HepG2 (cell line): Measurements from ENCODE around the gene DUSP15. TPM values are rescaled to one million over a fixed set of nuclear protein-coding genes. Genes with fewer than 3 reads are reported as not detected.

Experiments used
- CSRNP1 ChIP-seq: sonication (generic); formaldehyde crosslinking; IDR thresholded peaks from 2 replicates; pipeline ENCODE4 v1.8.1; 2023; ENCODE audit warnings: mild to moderate bottlenecking, missing genetic modification reagents
- GZF1 ChIP-seq: sonication (generic); formaldehyde crosslinking; IDR thresholded peaks from 2 replicates; pipeline ENCODE4 v1.5.1; 2020; ENCODE audit warnings: mild to moderate bottlenecking, missing genetic modification reagents
- TEF ChIP-seq: sonication (generic); formaldehyde crosslinking; IDR thresholded peaks from 2 replicates; pipeline ENCODE4 v1.5.0; 2020; ENCODE audit warnings: missing genetic modification reagents
- ZBTB43 ChIP-seq: sonication (generic); formaldehyde crosslinking; conservative IDR thresholded peaks from 2 replicates; pipeline ENCODE4 v1.4.0; 2020; ENCODE audit warnings: missing genetic modification reagents
- ZEB1 ChIP-seq: IDR thresholded peaks from 2 replicates; pipeline ENCODE4 v1.6.1; 2012; ENCODE audit warnings: mild to moderate bottlenecking, low read depth, inconsistent platforms; ENCODE audit not compliant: insufficient replicate concordance
- ZNF33A ChIP-seq: sonication (generic); formaldehyde crosslinking; IDR thresholded peaks from 2 replicates; pipeline ENCODE4 v1.5.1; 2020; ENCODE audit warnings: missing genetic modification reagents, mild to moderate bottlenecking, moderate library complexity, borderline replicate concordance
- ZNF670 ChIP-seq: sonication (generic); formaldehyde crosslinking; IDR thresholded peaks from 2 replicates; pipeline ENCODE4 v1.8.0; 2022; ENCODE audit warnings: mild to moderate bottlenecking, missing genetic modification reagents, borderline replicate concordance
- ZZZ3 ChIP-seq: sonication (generic); formaldehyde crosslinking; IDR thresholded peaks from 2 replicates; pipeline ENCODE4 v1.4.0; 2020; ENCODE audit warnings: missing genetic modification reagents, mild to moderate bottlenecking, borderline replicate concordance
- polyA plus RNA-seq, 8 experiments: library from polyadenylated mRNA; depleted of rRNA in 3 of 8; stranded (reverse) in 7 of 8; unstranded in 1 of 8; fragments of >200 nt; fragmentation: Illumina TruSeq in 4 of 8; extraction: Trizol in 4 of 8; gene quantifications; 2 replicates each; pipeline versions ENCODE4 v1.2.1 to v1.2.3, GENCODE V29; 2011 to 2016; ENCODE audit warnings: low read depth in 4 of 8, missing spikeins in 1 of 8, mixed read lengths in 1 of 8; ENCODE audit not compliant: insufficient read depth in 1 of 8
- total RNA-seq, 5 experiments: library from RNA; depleted of rRNA; stranded (reverse); fragments of >200 nt; fragmentation: Illumina TruSeq; extraction: Trizol; gene quantifications; 2 replicates each; pipeline ENCODE4 v1.2.3, GENCODE V29; 2016; ENCODE audit warnings: low read depth in 1 of 5
- TF ChIP-seq, protein P1 (sequence below): sonication (generic); formaldehyde crosslinking; IDR thresholded peaks from one replicate; pipeline ENCODE4 v1.5.1; 2020; ENCODE audit warnings: mild to moderate bottlenecking, missing genetic modification reagents; ENCODE audit errors: not compliant biosample characterization
- TF ChIP-seq, protein P2 (sequence below): sonication (generic); formaldehyde crosslinking; IDR thresholded peaks from 2 replicates; pipeline ENCODE4 v1.5.0; 2020; ENCODE audit warnings: mild to moderate bottlenecking, missing genetic modification reagents, borderline replicate concordance

The DUSP15 gene
- total and polyA plus RNA-seq, 2 of the 13 experiments (the other 11 are each of a cell fraction or from before 2014, with no cell fraction given), result 0.17 to 0.93 TPM

DNA sequence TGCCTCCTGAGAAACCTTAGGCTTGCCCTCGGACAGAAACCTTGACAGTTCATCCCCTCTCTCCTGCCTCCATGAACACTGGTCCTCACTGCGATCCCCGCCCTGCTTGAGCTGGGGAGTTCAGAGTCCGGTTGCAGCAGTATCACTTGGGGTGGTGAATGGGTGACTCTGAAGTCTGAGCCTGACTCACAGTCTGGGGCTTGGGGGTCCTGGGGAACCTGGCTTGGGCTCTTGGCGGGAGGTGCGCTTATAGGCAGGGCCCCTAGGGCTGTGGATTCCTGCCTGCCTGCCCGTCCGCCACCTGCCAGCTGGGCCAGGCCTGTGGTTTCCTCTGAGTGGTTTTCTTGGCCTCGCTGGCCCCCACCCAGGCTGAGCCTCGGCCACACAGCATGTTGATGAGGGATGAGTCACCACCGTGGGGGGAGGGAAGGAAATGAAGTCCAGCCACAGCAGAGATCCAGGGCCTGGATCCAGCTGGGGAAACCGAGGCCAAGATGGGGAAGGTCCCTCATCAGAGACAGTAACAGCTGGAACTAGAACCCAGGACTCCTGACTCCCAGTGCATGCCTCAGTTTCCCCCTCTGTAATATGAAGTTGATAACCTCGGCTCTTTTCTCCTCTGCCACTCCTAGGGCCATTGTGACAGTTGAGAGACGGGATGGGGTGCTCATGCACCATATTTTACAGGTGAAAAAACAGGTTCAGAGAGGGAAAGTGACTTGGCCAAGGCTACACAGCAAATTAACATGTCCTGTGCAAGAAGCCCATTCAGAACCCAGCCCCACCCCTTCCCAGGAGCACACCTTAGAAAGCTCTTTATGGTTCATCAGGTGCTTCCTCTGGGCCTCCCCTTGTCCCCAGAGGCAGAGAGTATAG, 34.1 kb downstream of the DUSP15 start (continued):
- TF ChIP-seq ZBTB43 (CRISPR knock-in tag), result no peak
- TF ChIP-seq, protein P1, sequence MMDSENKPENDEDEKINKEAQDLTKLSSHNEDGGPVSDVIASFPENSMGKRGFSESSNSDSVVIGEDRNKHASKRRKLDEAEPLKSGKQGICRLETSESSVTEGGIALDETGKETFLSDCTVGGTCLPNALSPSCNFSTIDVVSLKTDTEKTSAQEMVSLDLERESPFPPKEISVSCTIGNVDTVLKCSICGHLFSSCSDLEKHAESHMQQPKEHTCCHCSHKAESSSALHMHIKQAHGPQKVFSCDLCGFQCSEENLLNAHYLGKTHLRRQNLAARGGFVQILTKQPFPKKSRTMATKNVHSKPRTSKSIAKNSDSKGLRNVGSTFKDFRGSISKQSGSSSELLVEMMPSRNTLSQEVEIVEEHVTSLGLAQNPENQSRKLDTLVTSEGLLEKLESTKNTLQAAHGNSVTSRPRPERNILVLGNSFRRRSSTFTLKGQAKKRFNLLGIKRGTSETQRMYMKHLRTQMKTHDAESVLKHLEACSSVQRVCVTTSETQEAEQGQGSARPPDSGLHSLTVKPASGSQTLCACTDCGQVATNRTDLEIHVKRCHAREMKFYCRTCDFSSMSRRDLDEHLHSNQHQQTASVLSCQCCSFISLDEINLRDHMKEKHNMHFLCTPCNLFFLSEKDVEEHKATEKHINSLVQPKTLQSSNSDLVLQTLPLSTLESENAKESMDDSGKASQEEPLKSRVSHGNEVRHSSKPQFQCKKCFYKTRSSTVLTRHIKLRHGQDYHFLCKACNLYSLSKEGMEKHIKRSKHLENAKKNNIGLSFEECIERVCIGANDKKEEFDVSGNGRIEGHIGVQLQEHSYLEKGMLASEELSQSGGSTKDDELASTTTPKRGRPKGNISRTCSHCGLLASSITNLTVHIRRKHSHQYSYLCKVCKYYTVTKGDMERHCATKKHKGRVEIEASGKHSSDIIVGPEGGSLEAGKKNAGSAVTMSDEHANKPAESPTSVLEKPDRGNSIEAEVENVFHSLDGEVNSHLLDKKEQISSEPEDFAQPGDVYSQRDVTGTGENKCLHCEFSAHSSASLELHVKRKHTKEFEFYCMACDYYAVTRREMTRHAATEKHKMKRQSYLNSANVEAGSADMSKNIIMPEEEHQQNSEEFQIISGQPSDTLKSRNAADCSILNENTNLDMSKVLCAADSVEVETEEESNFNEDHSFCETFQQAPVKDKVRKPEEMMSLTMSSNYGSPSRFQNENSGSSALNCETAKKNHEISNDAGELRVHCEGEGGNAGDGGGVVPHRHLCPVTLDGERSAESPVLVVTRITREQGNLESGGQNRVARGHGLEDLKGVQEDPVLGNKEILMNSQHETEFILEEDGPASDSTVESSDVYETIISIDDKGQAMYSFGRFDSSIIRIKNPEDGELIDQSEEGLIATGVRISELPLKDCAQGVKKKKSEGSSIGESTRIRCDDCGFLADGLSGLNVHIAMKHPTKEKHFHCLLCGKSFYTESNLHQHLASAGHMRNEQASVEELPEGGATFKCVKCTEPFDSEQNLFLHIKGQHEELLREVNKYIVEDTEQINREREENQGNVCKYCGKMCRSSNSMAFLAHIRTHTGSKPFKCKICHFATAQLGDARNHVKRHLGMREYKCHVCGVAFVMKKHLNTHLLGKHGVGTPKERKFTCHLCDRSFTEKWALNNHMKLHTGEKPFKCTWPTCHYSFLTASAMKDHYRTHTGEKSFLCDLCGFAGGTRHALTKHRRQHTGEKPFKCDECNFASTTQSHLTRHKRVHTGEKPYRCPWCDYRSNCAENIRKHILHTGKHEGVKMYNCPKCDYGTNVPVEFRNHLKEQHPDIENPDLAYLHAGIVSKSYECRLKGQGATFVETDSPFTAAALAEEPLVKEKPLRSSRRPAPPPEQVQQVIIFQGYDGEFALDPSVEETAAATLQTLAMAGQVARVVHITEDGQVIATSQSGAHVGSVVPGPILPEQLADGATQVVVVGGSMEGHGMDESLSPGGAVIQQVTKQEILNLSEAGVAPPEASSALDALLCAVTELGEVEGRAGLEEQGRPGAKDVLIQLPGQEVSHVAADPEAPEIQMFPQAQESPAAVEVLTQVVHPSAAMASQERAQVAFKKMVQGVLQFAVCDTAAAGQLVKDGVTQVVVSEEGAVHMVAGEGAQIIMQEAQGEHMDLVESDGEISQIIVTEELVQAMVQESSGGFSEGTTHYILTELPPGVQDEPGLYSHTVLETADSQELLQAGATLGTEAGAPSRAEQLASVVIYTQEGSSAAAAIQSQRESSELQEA, result no peak
- TF ChIP-seq, protein P2, sequence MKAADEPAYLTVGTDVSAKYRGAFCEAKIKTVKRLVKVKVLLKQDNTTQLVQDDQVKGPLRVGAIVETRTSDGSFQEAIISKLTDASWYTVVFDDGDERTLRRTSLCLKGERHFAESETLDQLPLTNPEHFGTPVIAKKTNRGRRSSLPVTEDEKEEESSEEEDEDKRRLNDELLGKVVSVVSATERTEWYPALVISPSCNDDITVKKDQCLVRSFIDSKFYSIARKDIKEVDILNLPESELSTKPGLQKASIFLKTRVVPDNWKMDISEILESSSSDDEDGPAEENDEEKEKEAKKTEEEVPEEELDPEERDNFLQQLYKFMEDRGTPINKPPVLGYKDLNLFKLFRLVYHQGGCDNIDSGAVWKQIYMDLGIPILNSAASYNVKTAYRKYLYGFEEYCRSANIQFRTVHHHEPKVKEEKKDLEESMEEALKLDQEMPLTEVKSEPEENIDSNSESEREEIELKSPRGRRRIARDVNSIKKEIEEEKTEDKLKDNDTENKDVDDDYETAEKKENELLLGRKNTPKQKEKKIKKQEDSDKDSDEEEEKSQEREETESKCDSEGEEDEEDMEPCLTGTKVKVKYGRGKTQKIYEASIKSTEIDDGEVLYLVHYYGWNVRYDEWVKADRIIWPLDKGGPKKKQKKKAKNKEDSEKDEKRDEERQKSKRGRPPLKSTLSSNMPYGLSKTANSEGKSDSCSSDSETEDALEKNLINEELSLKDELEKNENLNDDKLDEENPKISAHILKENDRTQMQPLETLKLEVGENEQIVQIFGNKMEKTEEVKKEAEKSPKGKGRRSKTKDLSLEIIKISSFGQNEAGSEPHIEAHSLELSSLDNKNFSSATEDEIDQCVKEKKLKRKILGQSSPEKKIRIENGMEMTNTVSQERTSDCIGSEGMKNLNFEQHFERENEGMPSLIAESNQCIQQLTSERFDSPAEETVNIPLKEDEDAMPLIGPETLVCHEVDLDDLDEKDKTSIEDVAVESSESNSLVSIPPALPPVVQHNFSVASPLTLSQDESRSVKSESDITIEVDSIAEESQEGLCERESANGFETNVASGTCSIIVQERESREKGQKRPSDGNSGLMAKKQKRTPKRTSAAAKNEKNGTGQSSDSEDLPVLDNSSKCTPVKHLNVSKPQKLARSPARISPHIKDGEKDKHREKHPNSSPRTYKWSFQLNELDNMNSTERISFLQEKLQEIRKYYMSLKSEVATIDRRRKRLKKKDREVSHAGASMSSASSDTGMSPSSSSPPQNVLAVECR, result no peak
- TF ChIP-seq ZNF33A (CRISPR knock-in tag), result no peak
- no peak for TF ChIP-seq ZEB1
- TF ChIP-seq TEF (CRISPR knock-in tag), result no peak
- TF ChIP-seq GZF1 (CRISPR knock-in tag), result no peak
- TF ChIP-seq CSRNP1 (CRISPR knock-in tag), result no peak
- no peak for TF ChIP-seq ZNF670
- TF ChIP-seq ZZZ3 (CRISPR knock-in tag), result no peak
